HCT116 (cell line): ENCODE measurements around the gene NMNAT3.

ENCODE experiments used
- CBX3 ChIP-seq: IDR thresholded peaks from 2 replicates; pipeline ENCODE4 v1.6.1; 2012; ENCODE audit warnings: low read depth
- CEBPB ChIP-seq: IDR thresholded peaks from 2 replicates; pipeline ENCODE4 v1.6.1; 2012; ENCODE audit warnings: low read depth
- CTCF ChIP-seq, 3 experiments: fragments of 200-600 bp in 1 of 3; sonication (generic) in 1 of 3; IDR thresholded peaks in 2 of 3; conservative IDR thresholded peaks in 1 of 3; 2 replicates each; pipeline ENCODE4 v1.5.1; 2012 to 2017; ENCODE audit warnings: low read depth in 2 of 3, low read length in 2 of 3, antibody characterized with exemption in 1 of 3, borderline replicate concordance in 1 of 3, control low read depth in 1 of 3, mild to moderate bottlenecking in 1 of 3, mixed read lengths in 1 of 3, mixed run types in 1 of 3, moderate library complexity in 1 of 3; ENCODE audit not compliant: insufficient read depth in 1 of 3
- ELF1 ChIP-seq: IDR thresholded peaks from 2 replicates; pipeline ENCODE4 v1.6.1; 2012; ENCODE audit warnings: low read depth, borderline replicate concordance
- EZH2 ChIP-seq: fragments of 200-600 bp; sonication (generic); IDR thresholded peaks from 2 replicates; pipeline ENCODE4 v1.6.1; 2017; ENCODE audit warnings: antibody characterized with exemption, mixed run types
- JUND ChIP-seq: IDR thresholded peaks from 2 replicates; pipeline ENCODE4 v1.6.1; 2012
- MAX ChIP-seq: IDR thresholded peaks from 2 replicates; pipeline ENCODE4 v1.6.1; 2012
- POLR2A ChIP-seq: IDR thresholded peaks from 2 replicates; pipeline ENCODE4 v1.7.0; 2011; ENCODE audit warnings: borderline replicate concordance; ENCODE audit not compliant: insufficient read depth, insufficient read length; ENCODE audit errors: extremely low read depth
- POLR2AphosphoS5 ChIP-seq: IDR thresholded peaks from 2 replicates; pipeline ENCODE4 v1.6.1; 2011; ENCODE audit warnings: mild to moderate bottlenecking, low read depth, low read length, moderate library complexity
- RAD21 ChIP-seq: IDR thresholded peaks from 2 replicates; pipeline ENCODE4 v1.6.1; 2012; ENCODE audit warnings: low read depth, mild to moderate bottlenecking
- REST ChIP-seq: IDR thresholded peaks from 2 replicates; pipeline ENCODE4 v1.6.1; 2012; ENCODE audit warnings: low read depth
- SIN3A ChIP-seq: IDR thresholded peaks from 2 replicates; pipeline ENCODE4 v1.6.1; 2012; ENCODE audit warnings: low read depth
- SP1 ChIP-seq: IDR thresholded peaks from 2 replicates; pipeline ENCODE4 v1.6.1; 2012; ENCODE audit warnings: low read depth
- TCF7L2 ChIP-seq: IDR thresholded peaks from 2 replicates; pipeline ENCODE4 v1.7.0; 2011; ENCODE audit warnings: borderline replicate concordance, inconsistent platforms; ENCODE audit not compliant: insufficient read depth, insufficient read length; ENCODE audit errors: extremely low read depth

GRCh38 chr3:139555249-139555648, 122.5 kb downstream of the NMNAT3 start:
- no peak for TF ChIP-seq EZH2
- TF ChIP-seq CTCF (IDR thresholded peaks at IDR 0.05 in 2 of 3, conservative IDR thresholded peaks at IDR 0.05 in 1 of 3; ENCODE audit: borderline replicate concordance in 1 of 3, insufficient read depth in 1 of 3, low read depth in 2 of 3, low read length in 2 of 3): no peak
- TF ChIP-seq ELF1: no peak
- no peak for TF ChIP-seq POLR2A
- TF ChIP-seq MAX: no peak
- no peak for TF ChIP-seq RAD21
- no peak for TF ChIP-seq CEBPB
- TF ChIP-seq POLR2AphosphoS5: no peak
- TF ChIP-seq SIN3A: no peak
- TF ChIP-seq JUND: no peak
- TF ChIP-seq TCF7L2: no peak
- no peak for TF ChIP-seq REST
- no peak for TF ChIP-seq SP1
- no peak for TF ChIP-seq CBX3
